ENCODE results near the gene KLHDC10. TPM values are rescaled to one million over a fixed set of nuclear protein-coding genes. Genes with fewer than 3 reads are reported as not detected.
"Not testable (repeated sequence)": the region's sequence is repeated elsewhere in the genome, so short reads cannot be mapped to it uniquely, and the experiment has no call there.

Gene KLHDC10
- total RNA-seq, 1 donor from 2014 or later, result 27.0 TPM

GRCh38 chr7:130062246-130062645 lies 8.1 kb upstream of the KLHDC10 start:
- peaks cover 6% of the 10 kb centered on the region for H3K4me1 ChIP-seq

DNA sequence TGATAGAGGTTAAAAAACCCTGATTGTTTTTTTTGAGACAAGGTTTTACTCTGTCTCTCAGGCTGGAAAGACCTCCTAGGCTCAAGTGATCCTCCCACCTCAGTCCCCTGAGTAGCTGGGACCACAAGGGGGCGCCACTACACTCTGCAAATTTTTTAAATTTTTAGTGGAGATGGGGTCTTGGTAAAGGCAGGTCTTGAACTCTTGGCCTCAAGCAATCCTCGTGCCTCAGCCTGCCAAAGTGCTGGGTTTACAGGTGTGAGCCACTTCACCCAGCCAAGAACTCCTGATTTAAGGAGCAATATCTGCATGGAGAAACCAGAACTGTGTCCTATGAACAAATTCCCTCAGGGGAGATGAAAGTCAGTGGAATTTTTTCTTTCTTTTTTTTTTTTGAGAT lies 7.3 kb upstream of the KLHDC10 start:
- no peaks in the 10 kb centered on the region for H3K27me3 ChIP-seq (ENCODE audit: low read depth)
- intact Hi-C loops (cut with micrococcal nuclease), result no loop called here
- no peaks in the 10 kb centered on the region for H3K9me3 ChIP-seq (replicated peaks)
- no peaks in the 10 kb centered on the region for H3K36me3 ChIP-seq
- no peak for DNase-seq
- peak; percentile 71 for TF ChIP-seq CTCF (IDR thresholded peaks at IDR 0.05; ENCODE audit: borderline replicate concordance)
- H3K27ac ChIP-seq (replicated peaks), result no peak overlapping the region
- H3K4me3 ChIP-seq, result no peak overlapping the region
- H3K4me1 ChIP-seq, result peaks cover 6% of the 10 kb centered on the region

More at GRCh38 chr7:130062246-130062645, 8.1 kb upstream of the KLHDC10 start:
- H3K27ac ChIP-seq (replicated peaks), result no peak overlapping the region
- intact Hi-C loops (cut with micrococcal nuclease), result no loop called here
- H3K4me3 ChIP-seq, result no peak overlapping the region
- H3K27me3 ChIP-seq (ENCODE audit: low read depth), result no peaks in the 10 kb centered on the region
- no peak for TF ChIP-seq CTCF (IDR thresholded peaks at IDR 0.05; ENCODE audit: borderline replicate concordance)
- H3K36me3 ChIP-seq, result no peaks in the 10 kb centered on the region
- no peak for DNase-seq
- H3K9me3 ChIP-seq (replicated peaks), result no peaks in the 10 kb centered on the region

GRCh38 chr7:130064580-130064926 lies 5.8 kb upstream of the KLHDC10 start:
- H3K4me3 ChIP-seq; H3K27me3 ChIP-seq (ENCODE audit: low read depth); intact Hi-C loops (cut with micrococcal nuclease); H3K36me3 ChIP-seq; DNase-seq; H3K4me1 ChIP-seq; H3K9me3 ChIP-seq (replicated peaks); H3K27ac ChIP-seq (replicated peaks): not testable (repeated sequence)

GRCh38 chr7:130065500-130066152 lies 4.7 kb upstream of the KLHDC10 start:
- no peaks in the 10 kb centered on the region for H3K27me3 ChIP-seq (ENCODE audit: low read depth)
- H3K36me3 ChIP-seq, result no peaks in the 10 kb centered on the region
- no peak overlapping the region for H3K27ac ChIP-seq (replicated peaks)
- H3K4me3 ChIP-seq, result no peak overlapping the region
- DNase-seq, result no peak
- intact Hi-C loops (cut with micrococcal nuclease), result no loop called here
- peaks cover 9% of the 10 kb centered on the region for H3K4me1 ChIP-seq
- no peak for TF ChIP-seq CTCF (IDR thresholded peaks at IDR 0.05; ENCODE audit: borderline replicate concordance)
- no peaks in the 10 kb centered on the region for H3K9me3 ChIP-seq (replicated peaks)

DNA sequence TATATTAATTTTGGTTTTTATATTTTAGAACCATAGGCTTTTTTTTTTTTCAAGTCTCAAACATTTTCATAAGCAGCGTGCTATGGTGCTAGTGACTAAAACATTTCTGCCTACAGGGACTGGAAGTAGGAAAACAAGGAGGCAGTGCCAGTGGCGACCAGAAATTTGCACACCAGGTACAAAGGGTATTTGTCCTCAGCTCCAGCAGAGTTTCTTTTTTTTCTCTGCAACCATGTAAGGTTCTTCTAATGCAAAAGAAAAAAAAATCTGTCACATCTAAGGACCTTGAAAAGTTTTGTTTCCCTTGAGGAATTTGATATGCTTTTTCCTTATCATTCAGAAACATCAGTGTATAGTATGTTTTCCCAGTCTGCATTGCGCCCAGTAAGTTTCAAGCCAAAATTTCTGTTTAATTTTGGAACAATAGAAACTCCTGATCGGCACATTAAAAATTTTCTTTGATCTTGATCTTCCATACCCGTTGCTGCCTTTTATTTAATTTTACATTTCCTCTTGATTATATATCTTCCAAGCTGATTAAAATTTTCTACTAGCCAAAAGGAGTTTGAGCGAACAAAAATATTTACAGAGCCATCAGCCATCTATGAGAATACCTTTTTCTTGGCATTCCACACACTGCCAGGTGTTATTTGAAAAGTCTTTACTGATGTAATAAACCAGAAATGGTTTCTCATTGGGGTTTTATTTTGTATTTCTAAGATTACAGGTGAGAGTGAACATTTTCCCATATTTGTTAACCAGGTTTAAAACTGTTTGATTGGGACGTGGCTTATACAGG lies 956 bp upstream of the KLHDC10 start:
- H3K4me3 ChIP-seq, result peak overlapping the region; percentile 97
- no peaks in the 10 kb centered on the region for H3K9me3 ChIP-seq (replicated peaks)
- no peaks in the 10 kb centered on the region for H3K36me3 ChIP-seq
- no peak for TF ChIP-seq CTCF (IDR thresholded peaks at IDR 0.05; ENCODE audit: borderline replicate concordance)
- H3K27ac ChIP-seq (replicated peaks), result peak overlapping the region; percentile 92
- H3K27me3 ChIP-seq (ENCODE audit: low read depth), result no peaks in the 10 kb centered on the region
- no peak for DNase-seq
- H3K4me1 ChIP-seq, result peaks cover 44% of the 10 kb centered on the region
- intact Hi-C loops (cut with micrococcal nuclease), result no loop called here
